Uterus (tissue), 4 donors: Measurements from ENCODE around the gene PSEN1. TPM values are rescaled to one million over a fixed set of nuclear protein-coding genes. Genes with fewer than 3 reads are reported as not detected.
"Not testable (repeated sequence)": the region's sequence is repeated elsewhere in the genome, so short reads cannot be mapped to it uniquely, and the experiment has no call there.

Experiments used
- DNase-seq, 2 donors: peaks; one replicate each; pipeline ENCODE4 v3.0.0-alpha.2; 2019 to 2020
- H3K27ac ChIP-seq, 2 donors: fragments of 200-600 bp; sonication (generic); 1 replicate in 1 of 2; 2 replicates in 1 of 2; pipeline ENCODE4 v1.5.1; 2016 to 2018
- H3K27me3 ChIP-seq, 2 donors: fragments of 200-600 bp; sonication (generic); one replicate each; pipeline ENCODE4 v1.5.1; 2018 to 2019; ENCODE audit warnings: control low read depth in 1 of 2
- H3K36me3 ChIP-seq, 2 donors: fragments of 200-600 bp; sonication (generic); one replicate each; pipeline ENCODE4 v1.5.1; 2019; ENCODE audit warnings: control low read depth in 1 of 2
- H3K4me1 ChIP-seq, 2 donors: fragments of 200-600 bp; sonication (generic); one replicate each; pipeline ENCODE4 v1.5.1; 2018 to 2019; ENCODE audit warnings: control low read depth in 1 of 2
- H3K4me3 ChIP-seq, 2 donors: fragments of 200-600 bp; sonication (generic); 1 replicate in 1 of 2; 2 replicates in 1 of 2; pipeline ENCODE4 v1.5.1; 2018 to 2019; ENCODE audit warnings: mild to moderate bottlenecking in 1 of 2
- H3K9me3 ChIP-seq, 2 donors: fragments of 200-600 bp; sonication (generic); one replicate each; pipeline ENCODE4 v1.5.1; 2019; ENCODE audit warnings: control low read depth in 1 of 2
- POLR2A ChIP-seq, 2 donors: fragments of 450-650 bp; IDR thresholded peaks; one replicate each; pipeline ENCODE4 v1.6.1; 2016; ENCODE audit warnings: antibody characterized with exemption in 2 of 2, mild to moderate bottlenecking in 1 of 2, moderate library complexity in 1 of 2
- intact Hi-C: fragments of 100-400 bp; cut with DNase I; formaldehyde crosslinking; loops from one replicate; pipeline ENCODE4 v1.15.1; 2023; ENCODE audit warnings: low total_unique reads
- total RNA-seq, 4 donors: library from RNA; depleted of rRNA in 3 of 4; stranded (reverse); fragments of >200 nt in 3 of 4; gene quantifications; one replicate each; pipeline versions ENCODE4 v1.1.0 to v1.2.4, GENCODE V29; 2014 to 2023
- TF ChIP-seq, protein P1 (sequence below), 4 experiments: fragments of 200-600 bp in 2 of 4; fragments of 450-650 bp in 2 of 4; sonication (generic) in 2 of 4; IDR thresholded peaks; one replicate each; pipeline ENCODE4 v1.5.1; 2016 to 2019; ENCODE audit warnings: antibody characterized with exemption in 4 of 4, mild to moderate bottlenecking in 2 of 4, moderate library complexity in 1 of 4
- donor health status: DM: yes; HTN: yes; CAD: no.

Gene PSEN1
- total RNA-seq, 4 donors from 2014 or later, result 38.8 to 129 (median 67.8) TPM

DNA sequence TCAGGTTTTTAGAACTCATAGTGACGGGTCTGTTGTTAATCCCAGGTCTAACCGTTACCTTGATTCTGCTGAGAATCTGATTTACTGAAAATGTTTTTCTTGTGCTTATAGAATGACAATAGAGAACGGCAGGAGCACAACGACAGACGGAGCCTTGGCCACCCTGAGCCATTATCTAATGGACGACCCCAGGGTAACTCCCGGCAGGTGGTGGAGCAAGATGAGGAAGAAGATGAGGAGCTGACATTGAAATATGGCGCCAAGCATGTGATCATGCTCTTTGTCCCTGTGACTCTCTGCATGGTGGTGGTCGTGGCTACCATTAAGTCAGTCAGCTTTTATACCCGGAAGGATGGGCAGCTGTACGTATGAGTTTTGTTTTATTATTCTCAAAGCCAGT is 34.4 kb downstream of the PSEN1 start:
- H3K27ac ChIP-seq, result no peak overlapping the region
- TF ChIP-seq POLR2A (IDR thresholded peaks at IDR 0.05), result no peak
- TF ChIP-seq, protein P1, sequence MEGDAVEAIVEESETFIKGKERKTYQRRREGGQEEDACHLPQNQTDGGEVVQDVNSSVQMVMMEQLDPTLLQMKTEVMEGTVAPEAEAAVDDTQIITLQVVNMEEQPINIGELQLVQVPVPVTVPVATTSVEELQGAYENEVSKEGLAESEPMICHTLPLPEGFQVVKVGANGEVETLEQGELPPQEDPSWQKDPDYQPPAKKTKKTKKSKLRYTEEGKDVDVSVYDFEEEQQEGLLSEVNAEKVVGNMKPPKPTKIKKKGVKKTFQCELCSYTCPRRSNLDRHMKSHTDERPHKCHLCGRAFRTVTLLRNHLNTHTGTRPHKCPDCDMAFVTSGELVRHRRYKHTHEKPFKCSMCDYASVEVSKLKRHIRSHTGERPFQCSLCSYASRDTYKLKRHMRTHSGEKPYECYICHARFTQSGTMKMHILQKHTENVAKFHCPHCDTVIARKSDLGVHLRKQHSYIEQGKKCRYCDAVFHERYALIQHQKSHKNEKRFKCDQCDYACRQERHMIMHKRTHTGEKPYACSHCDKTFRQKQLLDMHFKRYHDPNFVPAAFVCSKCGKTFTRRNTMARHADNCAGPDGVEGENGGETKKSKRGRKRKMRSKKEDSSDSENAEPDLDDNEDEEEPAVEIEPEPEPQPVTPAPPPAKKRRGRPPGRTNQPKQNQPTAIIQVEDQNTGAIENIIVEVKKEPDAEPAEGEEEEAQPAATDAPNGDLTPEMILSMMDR (IDR thresholded peaks at IDR 0.05), result no peak
- no peaks in the 10 kb centered on the region for H3K9me3 ChIP-seq
- no peaks in the 10 kb centered on the region for H3K27me3 ChIP-seq
- no peak overlapping the region for H3K4me3 ChIP-seq
- intact Hi-C loops, result loop anchor here (5.0 kb wide), 1 partner anchor 302 kb away; no protein-coding TSS in a partner anchor
- H3K4me1 ChIP-seq, result no peaks in the 10 kb centered on the region
- H3K36me3 ChIP-seq, result no peaks in the 10 kb centered on the region
- DNase-seq, result no peak

DNA sequence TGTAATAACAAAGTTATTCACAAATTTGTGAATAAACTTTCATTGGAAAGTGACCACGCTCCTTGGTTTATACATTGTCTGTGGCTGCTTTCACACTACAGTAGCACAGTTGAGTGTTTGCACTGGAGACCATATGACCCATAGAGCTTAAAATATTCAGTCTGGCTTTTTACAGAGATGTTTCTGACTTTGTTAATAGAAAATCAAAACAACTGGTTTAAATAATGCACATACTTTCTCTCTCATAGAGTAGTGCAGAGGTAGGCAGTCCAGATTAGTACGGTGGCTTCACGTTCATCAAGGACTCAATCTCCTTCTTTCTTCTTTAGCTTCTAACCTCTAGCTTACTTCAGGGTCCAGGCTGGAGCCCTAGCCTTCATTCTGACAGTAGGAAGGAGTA is 36.2 kb downstream of the PSEN1 start:
- intact Hi-C loops, result loop anchor here (5.0 kb wide), 1 partner anchor 300 kb away; no protein-coding TSS in a partner anchor
- no peak for DNase-seq
- no peaks in the 10 kb centered on the region for H3K36me3 ChIP-seq
- no peak for TF ChIP-seq POLR2A (IDR thresholded peaks at IDR 0.05)
- TF ChIP-seq, protein P1 (IDR thresholded peaks at IDR 0.05), result no peak
- H3K9me3 ChIP-seq, result no peaks in the 10 kb centered on the region
- no peak overlapping the region for H3K27ac ChIP-seq
- H3K4me3 ChIP-seq, result no peak overlapping the region
- no peaks in the 10 kb centered on the region for H3K27me3 ChIP-seq
- H3K4me1 ChIP-seq, result no peaks in the 10 kb centered on the region

DNA sequence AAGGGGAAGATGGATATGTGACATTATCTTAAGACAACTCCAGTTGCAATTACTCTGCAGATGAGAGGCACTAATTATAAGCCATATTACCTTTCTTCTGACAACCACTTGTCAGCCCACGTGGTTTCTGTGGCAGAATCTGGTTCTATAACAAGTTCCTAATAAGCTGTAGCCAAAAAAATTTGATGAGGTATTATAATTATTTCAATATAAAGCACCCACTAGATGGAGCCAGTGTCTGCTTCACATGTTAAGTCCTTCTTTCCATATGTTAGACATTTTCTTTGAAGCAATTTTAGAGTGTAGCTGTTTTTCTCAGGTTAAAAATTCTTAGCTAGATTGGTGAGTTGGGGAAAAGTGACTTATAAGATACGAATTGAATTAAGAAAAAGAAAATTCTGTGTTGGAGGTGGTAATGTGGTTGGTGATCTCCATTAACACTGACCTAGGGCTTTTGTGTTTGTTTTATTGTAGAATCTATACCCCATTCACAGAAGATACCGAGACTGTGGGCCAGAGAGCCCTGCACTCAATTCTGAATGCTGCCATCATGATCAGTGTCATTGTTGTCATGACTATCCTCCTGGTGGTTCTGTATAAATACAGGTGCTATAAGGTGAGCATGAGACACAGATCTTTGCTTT is 36.9 kb downstream of the PSEN1 start:
- H3K27ac ChIP-seq, result no peak overlapping the region
- H3K27me3 ChIP-seq, result no peaks in the 10 kb centered on the region
- intact Hi-C loops, result loop anchor here (5.0 kb wide), 1 partner anchor 299 kb away; no protein-coding TSS in a partner anchor
- H3K4me1 ChIP-seq, result no peaks in the 10 kb centered on the region
- H3K4me3 ChIP-seq, result no peak overlapping the region
- no peaks in the 10 kb centered on the region for H3K9me3 ChIP-seq
- no peak for DNase-seq
- TF ChIP-seq, protein P1 (IDR thresholded peaks at IDR 0.05), result peak; percentile 49 to 60 (median 55)
- no peak for TF ChIP-seq POLR2A (IDR thresholded peaks at IDR 0.05)
- no peaks in the 10 kb centered on the region for H3K36me3 ChIP-seq

- Histone ChIP-seq H3K27ac (peak overlapping the region; percentile 21 to 90), H3K9me3 (no peaks in the 10 kb centered on the region), H3K36me3 (no peaks in the 10 kb centered on the region), H3K27me3 (no peaks in the 10 kb centered on the region), H3K4me1 (no peaks in the 10 kb centered on the region), H3K4me3 (no peak overlapping the region)
- no peak for DNase-seq
- TF ChIP-seq, protein P1 (IDR thresholded peaks at IDR 0.05), result no peak
- no peak for TF ChIP-seq POLR2A (IDR thresholded peaks at IDR 0.05)
- intact Hi-C loops, result no loop called here
Observed at GRCh38 chr14:73176685-73177084, 40.4 kb downstream of the PSEN1 start.

DNA sequence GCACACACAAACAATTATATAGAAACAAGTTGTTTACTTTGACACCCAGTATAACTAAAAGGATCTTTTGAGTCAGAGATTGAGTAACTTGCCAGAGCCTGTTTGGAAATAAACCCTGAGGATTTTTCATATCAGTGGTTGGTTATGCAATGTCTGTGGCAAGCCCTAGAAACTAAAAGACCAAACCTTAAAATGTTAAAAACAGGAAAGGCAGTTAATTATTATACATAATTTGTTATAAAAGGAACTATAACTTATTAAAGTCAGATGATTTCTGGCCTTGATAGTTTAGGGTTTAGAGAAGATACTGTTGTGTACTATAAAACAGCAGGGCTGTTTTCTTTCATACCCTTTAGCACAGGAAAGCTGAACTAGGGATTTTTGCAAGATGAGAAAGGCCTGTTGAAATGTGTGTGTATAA is 44.1 kb downstream of the PSEN1 start:
- no peak overlapping the region for H3K4me3 ChIP-seq
- intact Hi-C loops, result no loop called here
- peak overlapping the region; percentile 72 to 90 for H3K27ac ChIP-seq
- H3K36me3 ChIP-seq, result no peaks in the 10 kb centered on the region
- H3K4me1 ChIP-seq, result no peaks in the 10 kb centered on the region
- no peaks in the 10 kb centered on the region for H3K27me3 ChIP-seq
- TF ChIP-seq, protein P1 (IDR thresholded peaks at IDR 0.05), result no peak
- no peaks in the 10 kb centered on the region for H3K9me3 ChIP-seq
- DNase-seq, result peak in 1 of 2 donors; percentile 50

DNA sequence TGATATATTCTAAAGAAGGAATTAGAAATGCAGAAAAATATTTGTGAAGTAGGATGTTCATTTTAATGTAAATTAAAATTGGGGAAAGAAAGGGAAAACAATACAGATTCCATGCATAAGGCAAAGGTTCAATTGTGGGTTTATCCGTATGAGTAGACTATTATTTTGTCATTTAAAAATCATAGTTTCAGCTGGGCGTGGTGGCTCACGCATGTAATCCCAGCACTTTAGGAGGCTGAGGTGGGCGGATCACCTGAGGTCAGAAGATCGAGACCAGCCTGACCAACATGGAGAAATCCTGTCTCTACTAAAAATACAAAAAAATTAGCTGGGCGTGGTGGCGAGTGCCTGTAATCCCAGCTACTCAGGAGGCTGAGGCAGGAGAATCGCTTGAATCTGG is 44.7 kb downstream of the PSEN1 start:
- H3K27me3 ChIP-seq, H3K4me1 ChIP-seq, intact Hi-C loops, H3K4me3 ChIP-seq, H3K9me3 ChIP-seq, DNase-seq, H3K36me3 ChIP-seq: not testable (repeated sequence)
- H3K27ac ChIP-seq, result peak overlapping the region; percentile 15 to 90
